Measurements from ENCODE around the gene GFI1B.

DNA sequence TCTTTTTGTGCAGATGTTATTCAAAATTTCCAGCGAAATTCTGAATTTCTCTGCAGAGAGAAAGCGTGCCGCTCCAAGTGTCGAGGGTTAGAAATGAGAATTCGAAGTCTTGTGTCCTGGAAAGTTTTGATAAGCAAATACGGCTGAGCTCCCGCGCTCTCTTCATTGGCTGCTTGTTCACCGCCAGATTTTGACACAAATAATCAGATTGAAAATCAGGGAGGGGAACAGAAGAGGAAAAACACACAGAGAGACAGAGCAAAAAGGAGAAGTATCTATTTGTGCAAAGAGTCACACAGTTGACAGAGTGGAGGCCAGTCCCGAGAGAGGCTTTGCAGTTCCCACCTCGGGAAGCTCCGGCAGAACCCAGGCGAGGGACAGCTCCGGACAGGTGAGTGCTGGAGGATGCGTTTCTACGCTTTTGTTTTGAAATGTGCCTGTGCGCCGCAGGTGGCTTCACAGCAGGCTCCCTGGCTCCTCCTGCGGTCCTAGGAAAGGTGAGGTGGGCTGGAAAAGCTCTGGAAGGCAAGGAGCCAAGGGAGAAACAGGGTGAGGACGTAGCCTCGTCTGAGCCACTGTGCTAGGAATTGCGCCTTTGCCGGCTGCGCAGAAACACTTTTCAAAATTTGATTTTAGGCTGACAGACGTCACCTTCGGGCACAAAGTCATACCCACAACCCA, at the start of gene GFI1B:
- no peak for TF ChIP-seq CREB1 (CRISPR knock-in tag; IDR thresholded peaks at IDR 0.05)
- TF ChIP-seq, protein P1, sequence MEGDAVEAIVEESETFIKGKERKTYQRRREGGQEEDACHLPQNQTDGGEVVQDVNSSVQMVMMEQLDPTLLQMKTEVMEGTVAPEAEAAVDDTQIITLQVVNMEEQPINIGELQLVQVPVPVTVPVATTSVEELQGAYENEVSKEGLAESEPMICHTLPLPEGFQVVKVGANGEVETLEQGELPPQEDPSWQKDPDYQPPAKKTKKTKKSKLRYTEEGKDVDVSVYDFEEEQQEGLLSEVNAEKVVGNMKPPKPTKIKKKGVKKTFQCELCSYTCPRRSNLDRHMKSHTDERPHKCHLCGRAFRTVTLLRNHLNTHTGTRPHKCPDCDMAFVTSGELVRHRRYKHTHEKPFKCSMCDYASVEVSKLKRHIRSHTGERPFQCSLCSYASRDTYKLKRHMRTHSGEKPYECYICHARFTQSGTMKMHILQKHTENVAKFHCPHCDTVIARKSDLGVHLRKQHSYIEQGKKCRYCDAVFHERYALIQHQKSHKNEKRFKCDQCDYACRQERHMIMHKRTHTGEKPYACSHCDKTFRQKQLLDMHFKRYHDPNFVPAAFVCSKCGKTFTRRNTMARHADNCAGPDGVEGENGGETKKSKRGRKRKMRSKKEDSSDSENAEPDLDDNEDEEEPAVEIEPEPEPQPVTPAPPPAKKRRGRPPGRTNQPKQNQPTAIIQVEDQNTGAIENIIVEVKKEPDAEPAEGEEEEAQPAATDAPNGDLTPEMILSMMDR (IDR thresholded peaks at IDR 0.05), result no peak
- no peak for TF ChIP-seq NFE2L1 (CRISPR knock-in tag; IDR thresholded peaks at IDR 0.05)
- TF ChIP-seq RELA (CRISPR knock-in tag; IDR thresholded peaks at IDR 0.05; ENCODE audit: borderline replicate concordance), result no peak
- TF ChIP-seq, protein P2, sequence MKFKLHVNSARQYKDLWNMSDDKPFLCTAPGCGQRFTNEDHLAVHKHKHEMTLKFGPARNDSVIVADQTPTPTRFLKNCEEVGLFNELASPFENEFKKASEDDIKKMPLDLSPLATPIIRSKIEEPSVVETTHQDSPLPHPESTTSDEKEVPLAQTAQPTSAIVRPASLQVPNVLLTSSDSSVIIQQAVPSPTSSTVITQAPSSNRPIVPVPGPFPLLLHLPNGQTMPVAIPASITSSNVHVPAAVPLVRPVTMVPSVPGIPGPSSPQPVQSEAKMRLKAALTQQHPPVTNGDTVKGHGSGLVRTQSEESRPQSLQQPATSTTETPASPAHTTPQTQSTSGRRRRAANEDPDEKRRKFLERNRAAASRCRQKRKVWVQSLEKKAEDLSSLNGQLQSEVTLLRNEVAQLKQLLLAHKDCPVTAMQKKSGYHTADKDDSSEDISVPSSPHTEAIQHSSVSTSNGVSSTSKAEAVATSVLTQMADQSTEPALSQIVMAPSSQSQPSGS (CRISPR knock-in tag; IDR thresholded peaks at IDR 0.05; ENCODE audit: borderline replicate concordance, low read depth), result no peak
- TF ChIP-seq CBFB (CRISPR knock-in tag; IDR thresholded peaks at IDR 0.05; ENCODE audit: low read depth), result no peak
- no peak for TF ChIP-seq SP1 (CRISPR knock-in tag; conservative IDR thresholded peaks at IDR 0.05)

Measured in WTC11 (cell line).